Lower lobe of right lung (tissue), 2 donors: ENCODE data around the gene MRPL32. TPM values are rescaled to one million over a fixed set of nuclear protein-coding genes. Genes with fewer than 3 reads are reported as not detected.
A peak's percentile ranks its signal among the peaks of the same experiment; 100 is the strongest.

Source experiments
- ATAC-seq, 2 donors: fragments of 200-7000 bp; cut with Tn5 transposase; one replicate each; pipeline ENCODE4 v1.9.1; 2020 to 2022; ENCODE audit warnings: mild to moderate bottlenecking in 2 of 2, moderate library complexity in 2 of 2
- DNase-seq: peaks from one replicate; pipeline ENCODE4 v3.0.0-alpha.2; 2020
- H3K27ac ChIP-seq: fragments of 200-600 bp; one replicate; pipeline ENCODE4 v1.8.0; 2022
- H3K27me3 ChIP-seq: fragments of 200-600 bp; one replicate; pipeline ENCODE4 v1.8.0; 2022; ENCODE audit warnings: low read depth
- H3K36me3 ChIP-seq: fragments of 200-600 bp; one replicate; pipeline ENCODE4 v1.8.0; 2022; ENCODE audit warnings: mild to moderate bottlenecking
- H3K4me1 ChIP-seq: fragments of 200-600 bp; one replicate; pipeline ENCODE4 v1.8.0; 2022
- H3K4me3 ChIP-seq: fragments of 200-600 bp; one replicate; pipeline ENCODE4 v1.8.0; 2022; ENCODE audit warnings: mild to moderate bottlenecking
- H3K9me3 ChIP-seq: fragments of 200-600 bp; one replicate; pipeline ENCODE4 v1.8.0; 2022
- intact Hi-C: fragments of 100-400 bp; cut with DNase I; formaldehyde crosslinking; loops from one replicate; pipeline ENCODE4 v1.11.0; 2022
- total RNA-seq: library from RNA; stranded (reverse); fragmentation: NEBNext Ultra II Directional; extraction: Animal tissue kit (Norgen Biotek cat#: 25700); gene quantifications from one replicate; pipeline ENCODE4 v1.2.1, GENCODE V29; 2021
- TF ChIP-seq, protein P1 (sequence below): fragments of 200-600 bp; IDR thresholded peaks from one replicate; pipeline ENCODE4 v1.8.0; 2022; ENCODE audit warnings: antibody characterized with exemption, mild to moderate bottlenecking
- donor health status: DM: no; HTN: yes; CAD: no; lungs with severe emphysema.

Gene MRPL32
- total RNA-seq, 1 donor from 2014 or later: 45.0 TPM

DNA sequence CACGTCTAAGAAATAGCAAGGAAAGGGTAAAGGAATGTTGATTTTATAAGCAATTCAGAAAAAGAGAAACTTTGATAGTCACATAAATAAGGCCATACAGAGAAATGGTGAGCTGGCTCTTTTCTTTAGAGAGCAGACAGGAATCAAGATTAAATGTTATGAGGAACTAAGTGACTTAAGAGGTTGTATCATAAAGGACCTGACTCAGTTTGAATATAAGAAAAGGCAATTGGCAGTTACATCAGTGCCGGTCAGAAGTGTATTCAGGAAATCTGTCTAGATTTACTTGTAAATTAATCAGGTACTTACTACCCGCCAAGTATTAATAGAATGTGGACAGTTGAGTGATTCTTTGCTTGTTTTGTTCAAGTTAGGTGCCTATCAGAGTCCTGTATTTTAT lies 2.1 kb downstream of the MRPL32 start:
- no peaks in the 10 kb centered on the region for H3K9me3 ChIP-seq
- no peak for DNase-seq
- H3K36me3 ChIP-seq: peaks cover 45% of the 10 kb centered on the region
- H3K27ac ChIP-seq: no peak overlapping the region
- H3K4me3 ChIP-seq: no peak overlapping the region
- intact Hi-C loops: no loop called here
- TF ChIP-seq, protein P1, sequence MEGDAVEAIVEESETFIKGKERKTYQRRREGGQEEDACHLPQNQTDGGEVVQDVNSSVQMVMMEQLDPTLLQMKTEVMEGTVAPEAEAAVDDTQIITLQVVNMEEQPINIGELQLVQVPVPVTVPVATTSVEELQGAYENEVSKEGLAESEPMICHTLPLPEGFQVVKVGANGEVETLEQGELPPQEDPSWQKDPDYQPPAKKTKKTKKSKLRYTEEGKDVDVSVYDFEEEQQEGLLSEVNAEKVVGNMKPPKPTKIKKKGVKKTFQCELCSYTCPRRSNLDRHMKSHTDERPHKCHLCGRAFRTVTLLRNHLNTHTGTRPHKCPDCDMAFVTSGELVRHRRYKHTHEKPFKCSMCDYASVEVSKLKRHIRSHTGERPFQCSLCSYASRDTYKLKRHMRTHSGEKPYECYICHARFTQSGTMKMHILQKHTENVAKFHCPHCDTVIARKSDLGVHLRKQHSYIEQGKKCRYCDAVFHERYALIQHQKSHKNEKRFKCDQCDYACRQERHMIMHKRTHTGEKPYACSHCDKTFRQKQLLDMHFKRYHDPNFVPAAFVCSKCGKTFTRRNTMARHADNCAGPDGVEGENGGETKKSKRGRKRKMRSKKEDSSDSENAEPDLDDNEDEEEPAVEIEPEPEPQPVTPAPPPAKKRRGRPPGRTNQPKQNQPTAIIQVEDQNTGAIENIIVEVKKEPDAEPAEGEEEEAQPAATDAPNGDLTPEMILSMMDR: no peak
- ATAC-seq: no peak
- no peaks in the 10 kb centered on the region for H3K27me3 ChIP-seq
- H3K4me1 ChIP-seq: peaks cover 36% of the 10 kb centered on the region

DNA sequence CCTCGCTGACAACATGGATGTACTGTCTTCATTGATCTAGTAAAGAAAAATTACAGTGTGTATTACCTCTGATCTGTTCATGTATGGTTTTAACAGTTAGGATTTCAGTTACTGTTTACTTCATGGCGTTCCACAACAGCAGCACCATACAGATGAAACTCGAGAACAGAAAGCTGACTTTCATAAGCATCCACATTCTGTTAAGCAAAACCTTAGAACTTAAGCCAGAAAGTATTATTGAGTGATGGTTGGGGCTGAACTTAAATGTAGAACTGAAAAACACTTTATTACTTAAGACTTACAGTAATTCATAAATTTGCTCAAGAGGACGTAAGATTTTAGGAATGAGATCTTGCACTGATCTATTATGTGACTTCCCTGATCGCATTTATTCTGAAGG lies 3.7 kb downstream of the MRPL32 start:
- intact Hi-C loops: no loop called here
- no peak for DNase-seq
- no peak overlapping the region for H3K27ac ChIP-seq
- H3K9me3 ChIP-seq: no peaks in the 10 kb centered on the region
- H3K4me1 ChIP-seq: peaks cover 20% of the 10 kb centered on the region
- TF ChIP-seq, protein P1: no peak
- H3K4me3 ChIP-seq: no peak overlapping the region
- no peak for ATAC-seq
- no peaks in the 10 kb centered on the region for H3K27me3 ChIP-seq
- peaks cover 53% of the 10 kb centered on the region for H3K36me3 ChIP-seq

DNA sequence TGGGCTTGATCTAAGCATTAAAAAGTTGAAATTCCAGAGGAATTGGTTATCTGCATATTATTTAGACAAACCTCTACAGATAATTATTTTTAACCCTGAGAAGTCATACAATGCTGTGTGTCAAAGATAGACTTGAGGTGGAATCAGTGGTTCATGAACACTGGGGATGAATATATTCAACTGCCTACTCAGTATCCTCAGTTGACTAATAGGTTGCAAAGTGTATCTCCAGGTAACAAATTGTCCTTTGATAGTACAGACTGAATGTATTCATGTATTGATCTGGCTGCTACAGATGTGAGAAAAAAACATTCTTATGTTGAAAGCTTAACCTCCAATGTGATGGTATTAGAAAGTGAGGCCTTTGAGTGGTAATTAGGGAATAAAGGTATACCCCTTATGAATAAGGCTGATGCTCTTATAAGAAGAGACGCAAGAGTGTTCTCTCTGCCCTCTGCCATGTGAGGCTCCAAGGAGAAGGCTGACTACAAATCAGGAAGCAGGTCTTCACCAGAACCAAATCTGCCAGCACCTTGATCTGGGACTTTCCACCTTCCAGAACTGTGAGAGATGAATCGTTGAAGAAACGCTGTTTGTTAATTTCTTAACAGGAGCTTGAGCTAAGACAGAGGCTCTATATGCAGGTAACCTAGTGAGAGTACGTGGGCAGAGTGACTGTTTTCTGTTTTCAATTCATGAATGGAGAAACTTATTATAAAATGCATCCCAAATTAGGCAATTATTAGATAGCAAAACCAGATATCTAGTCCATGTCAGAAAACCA lies 7.5 kb downstream of the MRPL32 start:
- peaks cover under 1% of the 10 kb centered on the region for H3K4me1 ChIP-seq
- ATAC-seq: no peak
- H3K27ac ChIP-seq: no peak overlapping the region
- H3K9me3 ChIP-seq: no peaks in the 10 kb centered on the region
- no peak for DNase-seq
- no peaks in the 10 kb centered on the region for H3K27me3 ChIP-seq
- intact Hi-C loops: no loop called here
- no peak overlapping the region for H3K4me3 ChIP-seq
- peaks cover 53% of the 10 kb centered on the region for H3K36me3 ChIP-seq
- TF ChIP-seq, protein P1: no peak

DNA sequence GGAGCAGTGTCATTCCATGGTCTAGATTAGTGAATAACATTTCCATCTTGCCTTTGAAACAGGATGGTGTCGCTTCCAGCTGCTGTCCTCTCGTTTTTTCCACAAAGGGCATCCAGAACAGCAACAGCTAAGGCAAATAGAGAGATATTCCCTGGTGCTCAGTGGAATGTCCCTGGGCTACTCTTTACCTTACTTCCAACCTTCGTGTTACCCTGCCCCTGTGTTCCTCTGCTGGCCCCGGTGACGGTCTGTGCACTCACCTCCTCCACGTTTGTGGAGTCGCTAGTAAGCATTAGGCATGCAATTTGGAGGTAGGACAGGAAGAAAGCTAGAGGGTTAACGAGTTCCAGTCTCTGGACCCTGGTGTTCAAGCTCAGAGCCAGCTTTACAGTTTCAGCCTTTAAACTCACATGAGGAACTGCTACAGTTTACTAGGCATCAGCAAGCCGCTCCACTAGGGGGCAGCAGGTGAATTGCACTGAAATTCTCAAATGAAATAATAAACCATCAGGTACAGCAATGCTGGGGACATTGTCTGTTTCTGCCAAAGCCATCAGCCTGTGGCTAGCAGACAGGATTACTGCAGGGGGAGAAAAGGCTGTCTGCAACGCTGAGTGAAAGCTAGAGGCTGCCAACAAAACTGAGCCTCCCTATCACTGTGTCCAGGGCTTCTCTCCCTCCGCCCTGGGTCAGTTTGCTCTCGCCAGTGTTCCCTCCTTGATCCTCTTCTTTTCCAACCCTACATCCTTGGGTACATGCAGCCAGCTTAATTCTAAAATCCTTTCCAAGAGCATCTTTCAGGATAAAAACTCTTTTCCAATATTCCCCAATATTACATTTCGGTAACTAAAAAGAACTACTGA lies 9.0 kb downstream of the MRPL32 start:
- intact Hi-C loops: no loop called here
- ATAC-seq: peak; percentile 72 to 75

More for the DNA sequence above, 9.0 kb downstream of the MRPL32 start:
- no peak overlapping the region for H3K4me3 ChIP-seq
- no peaks in the 10 kb centered on the region for H3K4me1 ChIP-seq
- no peak overlapping the region for H3K27ac ChIP-seq
- TF ChIP-seq, protein P1: peak; percentile 91
- DNase-seq: peak; percentile 83
- peaks cover 38% of the 10 kb centered on the region for H3K36me3 ChIP-seq
- no peaks in the 10 kb centered on the region for H3K27me3 ChIP-seq
- H3K9me3 ChIP-seq: no peaks in the 10 kb centered on the region
